ENCODE results near the gene HHAT. TPM values are rescaled to one million over a fixed set of nuclear protein-coding genes. Genes with fewer than 3 reads are reported as not detected.

The HHAT gene
- polyA plus RNA-seq, 2 of the 4 experiments (the other 2 are of a cell fraction): 3.8 to 4.5 TPM

DNA sequence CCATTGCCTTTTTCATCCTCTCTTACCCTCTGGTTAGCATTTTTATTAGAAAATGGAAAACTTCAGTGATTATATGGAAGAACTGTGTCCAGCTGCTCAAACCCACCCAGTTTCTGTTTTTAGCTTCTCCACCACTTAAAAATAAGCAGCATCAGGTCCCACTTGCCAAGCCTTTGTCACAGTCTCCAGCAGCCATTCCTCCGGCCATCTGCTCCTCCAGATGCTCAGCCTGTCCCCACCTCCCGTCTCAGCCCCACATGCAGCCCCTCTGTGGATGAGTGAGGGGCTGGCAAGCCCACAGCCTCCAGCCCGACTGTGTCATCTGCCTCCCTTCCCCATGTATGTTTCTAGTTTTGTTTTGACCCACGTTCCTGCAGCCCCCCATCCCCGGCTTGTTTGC, 289.7 kb downstream of the HHAT start (continued):
- no peak for TF ChIP-seq MAZ (IDR thresholded peaks at IDR 0.05; ENCODE audit: borderline replicate concordance, low read depth, low read length)
- TF ChIP-seq CEBPB (IDR thresholded peaks at IDR 0.05): no peak

DNA sequence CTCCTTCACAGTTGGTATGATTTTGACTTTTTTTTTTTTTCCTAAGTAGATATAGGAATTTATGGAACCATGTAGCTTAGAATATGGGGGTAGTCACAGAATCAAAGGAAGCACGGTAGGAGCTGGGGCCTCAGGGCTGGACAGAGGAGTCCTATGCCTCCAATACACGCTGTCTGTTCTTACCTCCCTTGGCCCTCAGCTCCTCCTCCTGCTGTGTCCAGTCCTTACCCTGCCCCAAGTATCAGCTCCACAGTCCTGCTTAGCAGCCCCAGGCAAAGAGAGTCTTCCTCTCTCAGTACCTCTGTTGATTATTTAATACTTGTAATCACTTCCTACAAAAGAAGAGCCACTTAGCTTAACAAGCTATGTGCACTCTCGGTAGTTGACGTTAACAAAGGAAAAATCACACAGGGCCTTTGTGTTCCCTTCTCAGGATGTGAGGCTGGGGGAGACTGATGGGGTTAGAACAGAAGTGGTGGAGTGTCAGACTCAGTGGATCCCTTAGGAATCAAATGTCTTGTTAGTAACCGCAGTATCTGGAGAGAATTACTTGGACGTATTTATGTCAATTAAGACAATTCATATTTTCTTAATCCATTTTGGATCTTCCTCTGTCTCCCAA, 292.3 kb downstream of the HHAT start:
- Histone ChIP-seq H3K4me3 (no peak overlapping the region), H3K4me2 (no peak overlapping the region), H3K4me1 (no peaks in the 10 kb centered on the region), H3K27ac (no peak overlapping the region), H3K9me3 (no peaks in the 10 kb centered on the region)
- no peak for ATAC-seq
- 95% methylated on average over 6 of the region's 6 CpGs for WGBS (ENCODE audit: missing lambda C conversion rate)
- no peak for DNase-seq (ENCODE audit: low read depth in 1 of 2, low spot score in 1 of 2)
- no peak for FAIRE-seq
- no peak for TF ChIP-seq POLR2A (IDR thresholded peaks at IDR 0.05; ENCODE audit: low read length)
- TF ChIP-seq, protein P1, sequence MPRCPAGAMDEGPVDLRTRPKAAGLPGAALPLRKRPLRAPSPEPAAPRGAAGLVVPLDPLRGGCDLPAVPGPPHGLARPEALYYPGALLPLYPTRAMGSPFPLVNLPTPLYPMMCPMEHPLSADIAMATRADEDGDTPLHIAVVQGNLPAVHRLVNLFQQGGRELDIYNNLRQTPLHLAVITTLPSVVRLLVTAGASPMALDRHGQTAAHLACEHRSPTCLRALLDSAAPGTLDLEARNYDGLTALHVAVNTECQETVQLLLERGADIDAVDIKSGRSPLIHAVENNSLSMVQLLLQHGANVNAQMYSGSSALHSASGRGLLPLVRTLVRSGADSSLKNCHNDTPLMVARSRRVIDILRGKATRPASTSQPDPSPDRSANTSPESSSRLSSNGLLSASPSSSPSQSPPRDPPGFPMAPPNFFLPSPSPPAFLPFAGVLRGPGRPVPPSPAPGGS (IDR thresholded peaks at IDR 0.05): no peak
- TF ChIP-seq RAD21 (conservative IDR thresholded peaks at IDR 0.05 in 1 of 2, IDR thresholded peaks at IDR 0.05 in 1 of 2): no peak
- TF ChIP-seq MAZ (IDR thresholded peaks at IDR 0.05; ENCODE audit: borderline replicate concordance, low read depth, low read length): no peak
- no peak for TF ChIP-seq REST (IDR thresholded peaks at IDR 0.05)
- no peak for TF ChIP-seq NFE2L2 (conservative IDR thresholded peaks at IDR 0.05; ENCODE audit: low read length)
- no peak for TF ChIP-seq ZSCAN20 (CRISPR knock-in tag; IDR thresholded peaks at IDR 0.05)
- no peak for TF ChIP-seq NR3C1 (IDR thresholded peaks at IDR 0.05)
- ChIA-PET POLR2A (no interaction called here), CTCF (interaction anchor here (1.5 kb wide), 1 partner anchor 12 kb away, joined by 4 read pairs; no protein-coding TSS in a partner anchor)

GRCh38 chr1:210621712-210622111, 293.0 kb downstream of the HHAT start:
- ATAC-seq (no peak), DNase-seq (ENCODE audit: low read depth in 1 of 2, low spot score in 1 of 2) (no peak), FAIRE-seq (no peak)
- H3K4me1 ChIP-seq: no peaks in the 10 kb centered on the region
- no peak overlapping the region for H3K4me3 ChIP-seq
- H3K9me3 ChIP-seq: no peaks in the 10 kb centered on the region
- 0 out of 6 replicates have a peak overlapping the region, but pooled peaks of 1 of the 2 experiments have one; percentile 25 for H3K27ac ChIP-seq
- POLR2A ChIA-PET: no interaction called here
- no peak overlapping the region for H3K4me2 ChIP-seq
- 80% methylated on average over 6 of the region's 6 CpGs for WGBS (ENCODE audit: missing lambda C conversion rate)
- TF ChIP-seq NR3C1 (IDR thresholded peaks at IDR 0.05): no peak
- TF ChIP-seq POLR2A (IDR thresholded peaks at IDR 0.05; ENCODE audit: low read length): no peak
- TF ChIP-seq ZSCAN20 (CRISPR knock-in tag; IDR thresholded peaks at IDR 0.05): no peak
- no peak for TF ChIP-seq REST (IDR thresholded peaks at IDR 0.05)
- TF ChIP-seq, protein P2, sequence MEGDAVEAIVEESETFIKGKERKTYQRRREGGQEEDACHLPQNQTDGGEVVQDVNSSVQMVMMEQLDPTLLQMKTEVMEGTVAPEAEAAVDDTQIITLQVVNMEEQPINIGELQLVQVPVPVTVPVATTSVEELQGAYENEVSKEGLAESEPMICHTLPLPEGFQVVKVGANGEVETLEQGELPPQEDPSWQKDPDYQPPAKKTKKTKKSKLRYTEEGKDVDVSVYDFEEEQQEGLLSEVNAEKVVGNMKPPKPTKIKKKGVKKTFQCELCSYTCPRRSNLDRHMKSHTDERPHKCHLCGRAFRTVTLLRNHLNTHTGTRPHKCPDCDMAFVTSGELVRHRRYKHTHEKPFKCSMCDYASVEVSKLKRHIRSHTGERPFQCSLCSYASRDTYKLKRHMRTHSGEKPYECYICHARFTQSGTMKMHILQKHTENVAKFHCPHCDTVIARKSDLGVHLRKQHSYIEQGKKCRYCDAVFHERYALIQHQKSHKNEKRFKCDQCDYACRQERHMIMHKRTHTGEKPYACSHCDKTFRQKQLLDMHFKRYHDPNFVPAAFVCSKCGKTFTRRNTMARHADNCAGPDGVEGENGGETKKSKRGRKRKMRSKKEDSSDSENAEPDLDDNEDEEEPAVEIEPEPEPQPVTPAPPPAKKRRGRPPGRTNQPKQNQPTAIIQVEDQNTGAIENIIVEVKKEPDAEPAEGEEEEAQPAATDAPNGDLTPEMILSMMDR (IDR thresholded peaks at IDR 0.05): no peak
- no peak for TF ChIP-seq TFCP2L1 (CRISPR knock-in tag; IDR thresholded peaks at IDR 0.05)
- TF ChIP-seq FOSB (CRISPR knock-in tag; IDR thresholded peaks at IDR 0.05): no peak
- CTCF ChIA-PET: interaction anchor here (0.9 kb wide), 1 partner anchor 10 kb away, joined by 3 read pairs; no protein-coding TSS in a partner anchor
